ENCODE results near the gene FBXW7. TPM values are rescaled to one million over a fixed set of nuclear protein-coding genes. Genes with fewer than 3 reads are reported as not detected.

FBXW7 gene
- total and polyA plus RNA-seq, 8 donors, result 10.1 to 30.1 (median 17.6) TPM

- intact Hi-C loops (cut with DNase I), result no loop called here
Measured at GRCh38 chr4:152478461-152479237, 57.2 kb downstream of the FBXW7 start.

GRCh38 chr4:152476796-152477195, 59.1 kb downstream of the FBXW7 start:
- ATAC-seq, result peak in 1 of 4 donors; percentile 58
- H3K27me3 ChIP-seq, result no peaks in the 10 kb centered on the region
- 90 to 95% methylated on average over 2 of the region's 2 CpGs for WGBS, 2 donors
- H3K4me3 ChIP-seq, result no peak overlapping the region
- no peaks in the 10 kb centered on the region for H3K36me3 ChIP-seq
- no peak for DNase-seq
- peaks cover 0 to 7% (median 0%) of the 10 kb centered on the region in 3 donors for H3K4me1 ChIP-seq
- no peak for FAIRE-seq
- H3K27ac ChIP-seq, result no peak overlapping the region
- no peak for TF ChIP-seq CTCF (IDR thresholded peaks at IDR 0.05)
- intact Hi-C loops (cut with DNase I), result no loop called here
- no peaks in the 10 kb centered on the region for H3K9me3 ChIP-seq

More at GRCh38 chr4:152478461-152479237, 57.2 kb downstream of the FBXW7 start:
- Histone ChIP-seq H3K9me3 (no peaks in the 10 kb centered on the region), H3K4me1 (peaks cover 0 to 7% (median 0%) of the 10 kb centered on the region in 3 donors), H3K27ac (no peak overlapping the region), H3K4me3 (no peak overlapping the region), H3K36me3 (no peaks in the 10 kb centered on the region), H3K27me3 (no peaks in the 10 kb centered on the region)
- ATAC-seq (no peak), FAIRE-seq (no peak), DNase-seq (no peak)
- TF ChIP-seq CTCF (IDR thresholded peaks at IDR 0.05), result no peak
- 84 to 87% methylated on average over 3 of the region's 3 CpGs for WGBS, 2 donors

GRCh38 chr4:152471251-152471792, 64.6 kb downstream of the FBXW7 start:
- no peak overlapping the region for H3K4me3 ChIP-seq
- WGBS, 2 donors, result 94 to 98% methylated on average over 3 of the region's 3 CpGs
- H3K27ac ChIP-seq, result no peak overlapping the region
- no peak for TF ChIP-seq CTCF (IDR thresholded peaks at IDR 0.05)
- no peaks in the 10 kb centered on the region for H3K36me3 ChIP-seq
- no peak for ATAC-seq
- peaks cover 0 to 5% (median 0%) of the 10 kb centered on the region in 3 donors for H3K4me1 ChIP-seq
- H3K27me3 ChIP-seq, result no peaks in the 10 kb centered on the region
- FAIRE-seq, result no peak
- DNase-seq, result no peak
- H3K9me3 ChIP-seq, result no peaks in the 10 kb centered on the region
- intact Hi-C loops (cut with DNase I), result no loop called here

- intact Hi-C loops (cut with DNase I), result no loop called here
- no peak for FAIRE-seq
- no peak for TF ChIP-seq CTCF (IDR thresholded peaks at IDR 0.05)
- Histone ChIP-seq H3K4me1 (peaks cover 0 to 11% (median 11%) of the 10 kb centered on the region in 3 donors), H3K27me3 (no peaks in the 10 kb centered on the region), H3K9me3 (no peaks in the 10 kb centered on the region), H3K4me3 (no peak overlapping the region), H3K36me3 (no peaks in the 10 kb centered on the region), H3K27ac (no peak overlapping the region)
- DNase-seq, result no peak
- WGBS, 2 donors, result 94 to 98% methylated on average over 1 of the region's 1 CpG
- ATAC-seq, result no peak
Measured at GRCh38 chr4:152468408-152468807, 67.5 kb downstream of the FBXW7 start.

GRCh38 chr4:152467101-152467500, 68.8 kb downstream of the FBXW7 start:
- WGBS, 2 donors, result 81 to 82% methylated on average over 4 of the region's 4 CpGs
- Histone ChIP-seq H3K36me3 (no peaks in the 10 kb centered on the region), H3K27ac (no peak overlapping the region), H3K27me3 (no peaks in the 10 kb centered on the region), H3K9me3 (no peaks in the 10 kb centered on the region), H3K4me3 (no peak overlapping the region), H3K4me1 (peaks cover 0 to 11% (median 11%) of the 10 kb centered on the region in 3 donors)
- no peak for TF ChIP-seq CTCF (IDR thresholded peaks at IDR 0.05)
- FAIRE-seq, result no peak
- intact Hi-C loops (cut with DNase I), result no loop called here
- ATAC-seq, result no peak
- DNase-seq, result no peak

Data from pancreas (tissue), 10 donors.